Measurements from ENCODE around the gene DOCK10.

GRCh38 chr2:224934526-224935188 lies 107.6 kb downstream of the DOCK10 start:
- no peak for TF ChIP-seq POLR2A (IDR thresholded peaks at IDR 0.05)
- peak in 1 of 2 donors; percentile 60 for TF ChIP-seq POLR2AphosphoS5 (IDR thresholded peaks at IDR 0.05; ENCODE audit: insufficient read depth in 1 of 2, low read depth in 1 of 2)

Measured in vagina (tissue), 2 donors.